ENCODE measurements around the gene KLHL30.

The KLHL30 gene

DNA sequence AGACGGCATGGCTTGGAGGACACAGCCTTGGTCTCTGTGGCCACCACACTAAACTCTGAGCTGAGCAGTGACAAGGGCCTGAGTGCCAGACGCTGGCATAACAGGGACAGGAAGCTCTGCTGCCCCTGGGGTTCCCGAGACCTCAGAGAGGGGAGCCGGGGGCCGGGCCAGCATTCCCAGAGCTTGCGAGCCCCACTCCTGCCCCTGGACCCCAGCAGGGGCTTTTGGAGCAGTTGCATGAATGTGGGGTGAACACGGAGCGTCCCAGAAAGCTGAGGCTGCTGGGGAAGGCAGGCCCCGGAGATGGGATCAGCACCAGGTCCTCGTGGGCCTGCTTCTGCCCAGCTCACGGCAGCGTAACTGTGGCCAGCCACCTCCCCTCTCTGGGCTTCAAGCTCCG is 12.7 kb downstream of the KLHL30 start:
- no peak overlapping the region for H3K4me3 ChIP-seq (ENCODE audit: low read depth, low read length)
- DNase-seq (ENCODE audit: low read depth), result no peak
- in situ Hi-C loops (cut with HindIII; ENCODE audit: low sequenced_read_pairs), result no loop called here
- TF ChIP-seq, protein P1, sequence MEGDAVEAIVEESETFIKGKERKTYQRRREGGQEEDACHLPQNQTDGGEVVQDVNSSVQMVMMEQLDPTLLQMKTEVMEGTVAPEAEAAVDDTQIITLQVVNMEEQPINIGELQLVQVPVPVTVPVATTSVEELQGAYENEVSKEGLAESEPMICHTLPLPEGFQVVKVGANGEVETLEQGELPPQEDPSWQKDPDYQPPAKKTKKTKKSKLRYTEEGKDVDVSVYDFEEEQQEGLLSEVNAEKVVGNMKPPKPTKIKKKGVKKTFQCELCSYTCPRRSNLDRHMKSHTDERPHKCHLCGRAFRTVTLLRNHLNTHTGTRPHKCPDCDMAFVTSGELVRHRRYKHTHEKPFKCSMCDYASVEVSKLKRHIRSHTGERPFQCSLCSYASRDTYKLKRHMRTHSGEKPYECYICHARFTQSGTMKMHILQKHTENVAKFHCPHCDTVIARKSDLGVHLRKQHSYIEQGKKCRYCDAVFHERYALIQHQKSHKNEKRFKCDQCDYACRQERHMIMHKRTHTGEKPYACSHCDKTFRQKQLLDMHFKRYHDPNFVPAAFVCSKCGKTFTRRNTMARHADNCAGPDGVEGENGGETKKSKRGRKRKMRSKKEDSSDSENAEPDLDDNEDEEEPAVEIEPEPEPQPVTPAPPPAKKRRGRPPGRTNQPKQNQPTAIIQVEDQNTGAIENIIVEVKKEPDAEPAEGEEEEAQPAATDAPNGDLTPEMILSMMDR (IDR thresholded peaks at IDR 0.05; ENCODE audit: low read depth, low read length, missing control alignments), result no peak

- in situ Hi-C loops (cut with HindIII; ENCODE audit: low sequenced_read_pairs), result no loop called here
- no peak for DNase-seq (ENCODE audit: low read depth)
- H3K4me3 ChIP-seq (ENCODE audit: low read depth, low read length), result no peak overlapping the region
- TF ChIP-seq, protein P1 (IDR thresholded peaks at IDR 0.05; ENCODE audit: low read depth, low read length, missing control alignments), result no peak
Measured at GRCh38 chr2:238151628-238152235, 13.3 kb downstream of the KLHL30 start.

DNA sequence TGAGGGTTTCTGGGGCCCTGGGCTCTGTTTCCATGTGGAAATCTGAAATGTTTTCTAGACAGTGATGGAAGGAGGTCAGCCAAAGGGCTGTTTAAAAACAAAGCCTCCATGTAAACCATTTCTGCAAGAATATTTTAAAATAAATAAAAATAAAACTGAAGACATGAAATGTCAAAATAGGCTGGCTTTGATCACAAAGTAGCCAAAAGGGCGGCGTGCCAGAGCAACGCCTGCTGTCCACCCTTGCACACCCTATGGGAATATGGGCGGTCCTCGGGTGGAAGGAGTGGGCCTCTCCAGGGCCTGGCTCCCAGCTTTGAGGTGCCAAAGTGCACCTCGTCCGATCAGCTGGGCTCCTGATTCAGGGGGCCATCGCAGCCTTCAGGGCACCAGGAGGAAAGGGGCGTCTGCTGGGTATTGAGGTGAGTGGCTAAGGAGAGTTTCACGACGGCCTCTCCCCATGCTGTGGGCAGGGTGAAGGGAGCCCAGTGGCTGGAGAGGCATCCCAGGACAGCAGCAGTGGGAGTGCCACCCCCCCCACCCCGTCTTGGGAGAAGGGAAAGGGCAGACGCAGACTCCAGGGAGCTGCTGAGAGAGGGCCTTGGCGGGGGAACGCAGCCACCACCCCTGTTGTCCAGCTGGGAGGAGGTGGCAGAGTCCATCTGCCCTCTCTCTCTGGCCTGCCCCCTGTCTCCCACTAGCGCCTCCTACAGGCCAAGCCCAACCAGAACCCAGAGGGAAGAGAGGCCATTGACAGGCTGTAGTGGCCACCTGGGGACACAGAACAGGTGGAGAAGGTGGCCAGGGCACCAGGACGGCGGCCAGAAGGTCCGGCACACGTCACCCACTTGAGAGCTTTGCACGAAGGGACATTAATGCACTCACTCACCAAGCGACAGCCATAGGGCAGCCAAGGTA is 14.6 kb downstream of the KLHL30 start:
- in situ Hi-C loops (cut with HindIII; ENCODE audit: low sequenced_read_pairs), result no loop called here
- DNase-seq (ENCODE audit: low read depth), result no peak
- TF ChIP-seq, protein P1 (IDR thresholded peaks at IDR 0.05; ENCODE audit: low read depth, low read length, missing control alignments), result no peak
- H3K4me3 ChIP-seq (ENCODE audit: low read depth, low read length), result no peak overlapping the region

- H3K4me3 ChIP-seq (ENCODE audit: low read depth, low read length), result no peak overlapping the region
- in situ Hi-C loops (cut with HindIII; ENCODE audit: low sequenced_read_pairs), result no loop called here
- TF ChIP-seq, protein P1 (IDR thresholded peaks at IDR 0.05; ENCODE audit: low read depth, low read length, missing control alignments), result no peak
- no peak for DNase-seq (ENCODE audit: low read depth)
Measured at GRCh38 chr2:238154570-238154969, 16.1 kb downstream of the KLHL30 start.

- in situ Hi-C loops (cut with HindIII; ENCODE audit: low sequenced_read_pairs), result no loop called here
- H3K4me3 ChIP-seq (ENCODE audit: low read depth, low read length), result no peak overlapping the region
- no peak for DNase-seq (ENCODE audit: low read depth)
- TF ChIP-seq, protein P1 (IDR thresholded peaks at IDR 0.05; ENCODE audit: low read depth, low read length, missing control alignments), result no peak
Measured at GRCh38 chr2:238155051-238155760, 16.7 kb downstream of the KLHL30 start.

Measured in astrocyte of the cerebellum (primary cell).